HG02981 (cell line): Measurements from ENCODE around the gene MT1E.
"Not testable (repeated sequence)": the region's sequence is repeated elsewhere in the genome, so short reads cannot be mapped to it uniquely, and the experiment has no call there.

Experiments
- ATAC-seq: cut with Tn5 transposase; IDR thresholded peaks from one replicate; pipeline ENCODE4 v1.9.1; 2021; ENCODE audit warnings: mild to moderate bottlenecking, moderate library complexity; ENCODE audit not compliant: unreplicated experiment

The MT1E gene

GRCh38 chr16:56643080-56643778 lies 17.6 kb downstream of the MT1E start:
- ATAC-seq: peak; percentile 77

- no peak for ATAC-seq
Measured at GRCh38 chr16:56643833-56644232, 18.3 kb downstream of the MT1E start.

GRCh38 chr16:56645311-56645710 lies 19.7 kb downstream of the MT1E start:
- ATAC-seq: no peak

GRCh38 chr16:56645838-56646237 lies 20.3 kb downstream of the MT1E start:
- no peak for ATAC-seq

GRCh38 chr16:56647641-56648431 lies 22.3 kb downstream of the MT1E start:
- ATAC-seq: no peak

GRCh38 chr16:56649271-56649670 lies 23.7 kb downstream of the MT1E start:
- no peak for ATAC-seq

- ATAC-seq: no peak
Measured at GRCh38 chr16:56649820-56650219, 24.2 kb downstream of the MT1E start.

- no peak for ATAC-seq
Measured at GRCh38 chr16:56651586-56651985, 26.0 kb downstream of the MT1E start, which contains the start of gene MT1B. MT1B (plus strand) TSS chr16:56651886; CDS start chr16:56651954, 68 bp downstream.

- no peak for ATAC-seq
Measured at GRCh38 chr16:56652600-56652999, 27.0 kb downstream of the MT1E start.

- no peak for ATAC-seq
Measured at GRCh38 chr16:56653218-56653617, 27.6 kb downstream of the MT1E start.

GRCh38 chr16:56657555-56658326 lies 32.2 kb downstream of the MT1E start, which contains the start of gene MT1F:
MT1F (plus strand) TSS chr16:56657959; CDS start chr16:56658059, 100 bp downstream.
- ATAC-seq: no peak

- ATAC-seq: no peak
Measured at GRCh38 chr16:56658327-56658875, 32.8 kb downstream of the MT1E start.

- no peak for ATAC-seq
Measured at GRCh38 chr16:56662357-56663354, 37.1 kb downstream of the MT1E start.

- ATAC-seq: no peak
Measured at GRCh38 chr16:56664506-56664905, 38.9 kb downstream of the MT1E start.

GRCh38 chr16:56665286-56666261 lies 40.0 kb downstream of the MT1E start:
- not testable (repeated sequence) for ATAC-seq

GRCh38 chr16:56667581-56668571 lies 42.3 kb downstream of the MT1E start, which contains the start of gene MT1G:
MT1G (minus strand) TSS chr16:56668065; CDS start chr16:56667993, 72 bp downstream.
- no peak for ATAC-seq
